ENCODE results near the gene CSTPP1.

The CSTPP1 gene

DNA sequence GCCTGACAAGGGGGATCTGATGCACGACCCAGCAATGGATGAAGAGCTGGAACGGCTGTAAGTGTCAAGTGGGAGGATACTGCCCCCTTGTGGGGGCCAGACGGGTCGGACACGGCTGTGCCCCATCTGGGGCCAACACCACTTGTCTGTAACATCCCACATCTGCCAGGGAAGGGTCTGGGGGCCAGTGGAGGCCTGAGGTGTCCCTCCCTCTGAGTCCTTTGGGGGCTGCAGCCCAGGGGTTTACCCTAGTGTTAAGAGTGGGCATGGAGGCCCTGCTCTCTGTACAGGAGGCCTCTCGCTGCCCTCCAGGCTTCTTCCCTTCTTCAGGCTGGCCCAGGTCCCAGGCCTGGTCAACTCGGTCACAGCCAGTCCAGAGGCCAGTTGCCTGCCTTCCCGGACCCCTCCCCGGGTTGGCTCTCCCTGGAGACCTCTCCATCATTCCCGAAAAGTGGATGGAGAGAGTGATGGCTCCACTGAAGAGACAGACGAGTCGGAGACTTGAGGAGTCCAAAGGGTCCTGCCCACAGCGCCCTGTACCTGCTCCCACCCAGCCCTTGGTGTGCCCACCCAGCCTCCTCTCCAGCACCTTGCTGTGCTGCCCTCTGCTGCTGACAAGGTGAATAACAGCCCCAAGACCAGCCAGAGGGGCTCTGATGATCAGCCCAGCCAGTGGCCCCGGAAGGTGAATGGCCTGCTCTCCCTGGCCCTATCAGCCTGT lies 224.7 kb downstream of the CSTPP1 start:
- peak; percentile 38 for DNase-seq (ENCODE audit: low read depth)

DNA sequence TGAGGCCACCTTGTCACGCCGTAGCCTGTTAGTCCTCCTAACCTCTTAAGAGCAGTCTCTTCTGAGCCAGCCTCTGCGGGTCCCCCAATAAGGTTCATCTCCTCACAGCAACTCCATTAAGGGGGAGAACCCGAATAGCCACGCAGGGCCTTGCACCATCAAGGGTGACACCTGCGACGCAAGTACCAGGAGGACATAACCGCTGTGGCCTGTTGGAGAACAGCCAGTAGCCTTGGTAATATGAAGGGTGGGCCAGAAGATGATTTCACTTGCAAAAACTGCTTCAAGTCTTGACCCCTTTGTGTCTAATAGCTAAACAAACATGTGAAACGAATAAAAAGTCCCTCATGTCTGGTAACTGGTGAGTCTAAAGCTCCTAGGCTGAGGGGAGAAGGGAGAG lies 225.3 kb downstream of the CSTPP1 start:
- DNase-seq (ENCODE audit: low read depth): no peak

DNA sequence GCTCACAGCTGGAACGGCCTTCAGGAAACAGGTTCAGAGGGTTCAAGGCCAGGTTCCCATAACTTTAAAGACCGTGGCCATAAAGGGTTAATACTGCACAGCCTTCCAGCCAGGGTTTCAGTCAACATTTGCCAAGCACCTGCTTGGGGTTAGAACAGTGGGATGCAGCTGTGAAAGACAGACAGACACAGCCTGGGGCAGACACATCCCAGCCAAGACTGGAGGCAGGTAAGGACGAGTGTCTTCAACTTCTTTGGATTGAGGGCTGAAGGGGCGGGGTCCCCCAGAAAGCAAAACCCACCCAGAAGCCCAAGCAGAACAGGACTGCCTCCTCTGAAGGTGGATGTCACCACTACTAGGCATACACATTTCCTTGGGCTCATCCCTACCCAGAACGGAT lies 225.9 kb downstream of the CSTPP1 start:
- DNase-seq (ENCODE audit: low read depth): no peak

DNA sequence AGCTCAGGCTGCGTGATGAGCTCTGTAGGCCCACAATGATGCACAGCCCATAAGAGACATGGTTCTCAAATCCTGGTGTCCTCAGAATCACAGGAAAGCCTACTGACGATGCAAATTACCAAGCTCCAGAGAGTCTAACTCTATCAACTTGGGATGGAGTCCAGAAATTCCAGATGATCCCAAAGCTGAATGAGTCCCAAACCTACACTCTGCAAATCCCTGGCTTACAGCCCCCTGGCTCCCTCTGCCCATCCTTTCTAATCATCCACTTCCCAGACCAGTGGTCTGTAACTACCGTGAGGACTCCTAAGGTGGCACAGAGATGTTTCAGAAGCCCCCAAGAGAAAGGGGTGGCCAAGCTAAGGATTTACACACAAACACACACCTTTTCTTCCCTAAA lies 226.6 kb downstream of the CSTPP1 start:
- DNase-seq (ENCODE audit: low read depth): no peak

DNA sequence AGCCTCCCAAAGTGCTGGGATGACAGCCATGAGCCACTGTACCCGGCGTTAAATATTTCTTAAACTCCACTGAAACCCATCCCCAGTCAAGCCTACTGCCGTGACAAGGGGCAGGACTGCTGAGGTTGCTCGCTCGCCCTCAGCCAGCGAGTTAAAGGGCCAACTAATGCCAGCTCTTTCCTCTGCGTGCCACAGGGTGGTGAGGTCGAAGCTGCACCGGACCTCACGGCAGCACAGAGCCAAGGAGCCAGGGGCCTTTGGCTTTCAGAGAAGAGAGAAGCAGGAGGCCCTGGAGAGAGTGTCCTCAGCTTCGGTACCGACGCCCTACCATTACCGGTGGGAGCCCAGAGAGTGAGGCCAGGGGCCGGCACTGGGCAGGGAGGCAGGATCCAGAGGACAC lies 227.3 kb downstream of the CSTPP1 start:
- DNase-seq (ENCODE audit: low read depth): no peak

DNA sequence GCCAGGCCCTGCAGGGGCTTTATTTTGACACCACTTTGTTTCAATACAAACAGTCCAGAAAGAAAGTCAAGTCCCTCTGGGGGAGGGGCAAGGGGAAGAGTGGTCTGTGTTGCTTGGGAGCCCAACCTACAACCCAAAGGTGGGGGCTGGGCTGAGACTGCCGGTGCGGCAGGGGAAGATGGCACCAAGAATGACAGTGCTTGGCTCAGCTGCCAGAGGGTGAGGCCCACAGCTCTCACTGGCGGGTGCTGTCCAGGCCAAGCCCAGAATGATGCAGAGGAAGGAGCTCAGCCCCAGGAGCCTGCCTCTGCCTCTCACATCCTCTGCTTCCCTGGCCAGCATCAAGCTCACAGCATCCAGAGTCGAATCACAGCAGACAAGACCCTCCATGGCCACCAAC lies 227.8 kb downstream of the CSTPP1 start:
- DNase-seq (ENCODE audit: low read depth): no peak

DNA sequence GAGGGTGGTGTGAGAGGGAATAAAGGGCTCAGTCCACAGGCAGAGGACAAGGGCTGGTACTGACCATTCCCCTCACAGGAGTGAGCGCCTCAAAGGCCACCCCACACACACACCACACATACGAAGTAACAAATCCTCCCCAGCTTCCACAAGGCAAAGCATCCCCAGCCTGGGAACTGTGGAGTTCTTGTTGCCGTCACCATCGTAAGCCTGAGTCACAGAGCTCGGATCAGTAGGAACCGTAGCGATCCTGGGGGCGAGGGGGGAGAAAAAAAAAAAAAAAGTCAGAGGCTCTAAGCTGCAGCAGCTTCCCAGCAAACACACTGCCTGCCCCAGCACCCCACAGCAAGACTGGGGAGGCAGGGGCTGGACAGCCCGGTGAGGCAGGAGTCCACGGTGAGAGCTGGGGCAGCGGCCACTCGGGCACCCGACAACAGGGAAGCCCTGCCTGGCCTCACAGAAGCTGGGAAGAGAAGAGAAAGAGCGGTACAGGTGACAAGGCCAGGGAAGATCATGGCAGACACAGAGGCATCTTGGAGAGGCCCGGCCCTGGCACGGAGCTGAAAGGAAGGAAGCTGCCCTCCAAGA lies 228.8 kb downstream of the CSTPP1 start:
- DNase-seq (ENCODE audit: low read depth): no peak

DNA sequence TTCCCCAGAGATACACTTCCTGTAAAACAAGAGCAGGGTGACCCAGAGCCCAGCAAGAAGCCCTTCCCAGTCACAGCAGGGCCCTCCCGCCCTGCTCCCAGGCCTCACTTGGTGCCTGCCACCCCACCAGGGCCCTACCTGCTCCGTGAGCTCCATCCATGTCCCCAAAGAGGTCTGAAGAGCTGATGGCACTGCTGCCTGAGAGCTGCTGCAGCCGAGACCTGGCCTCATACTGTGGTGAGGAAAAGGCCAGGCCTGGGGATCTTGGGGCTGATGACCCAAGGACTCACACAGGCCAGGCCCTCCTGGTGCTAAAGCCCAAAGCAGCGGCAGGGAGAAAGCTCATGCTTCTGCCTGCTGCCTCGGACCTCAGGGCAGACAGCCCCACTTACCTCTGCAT lies 229.8 kb downstream of the CSTPP1 start:
- DNase-seq (ENCODE audit: low read depth): no peak

DNA sequence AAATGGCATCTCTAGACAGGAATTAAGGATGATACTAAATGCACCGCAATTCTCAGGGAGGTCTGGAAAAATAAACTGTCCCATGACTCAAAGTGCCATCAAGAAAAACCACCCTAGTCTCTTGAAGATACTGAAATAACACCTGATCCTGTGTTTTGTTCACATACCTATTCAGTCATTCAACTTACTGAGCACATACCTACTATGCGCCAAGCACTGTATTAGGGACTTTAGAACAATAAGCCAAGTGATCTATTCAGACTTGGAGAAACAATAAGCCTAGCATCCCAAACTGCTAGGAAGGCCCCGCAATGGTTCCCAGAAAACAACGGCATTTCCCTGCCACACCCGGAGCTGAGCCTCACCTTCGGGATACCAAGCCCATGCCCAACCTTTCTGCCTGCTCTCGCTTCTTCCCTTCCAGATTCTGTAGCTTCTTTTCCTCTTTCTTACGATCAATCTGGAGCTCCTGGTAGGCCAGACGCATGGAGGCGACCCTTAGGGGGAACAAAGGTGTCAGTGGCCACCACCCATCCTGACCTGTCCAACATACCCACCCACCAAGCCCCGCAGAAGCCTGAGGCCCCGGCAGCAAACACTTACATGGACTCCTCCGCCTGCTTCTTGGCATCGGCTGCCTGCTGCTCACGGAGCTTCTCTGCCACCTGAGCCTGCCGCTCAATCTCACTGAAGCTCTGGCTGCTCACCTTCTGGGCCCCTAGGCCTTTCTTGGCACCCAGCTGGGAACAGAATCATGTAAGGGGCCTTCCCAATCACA lies 234.7 kb downstream of the CSTPP1 start:
- no peak for DNase-seq (ENCODE audit: low read depth)

DNA sequence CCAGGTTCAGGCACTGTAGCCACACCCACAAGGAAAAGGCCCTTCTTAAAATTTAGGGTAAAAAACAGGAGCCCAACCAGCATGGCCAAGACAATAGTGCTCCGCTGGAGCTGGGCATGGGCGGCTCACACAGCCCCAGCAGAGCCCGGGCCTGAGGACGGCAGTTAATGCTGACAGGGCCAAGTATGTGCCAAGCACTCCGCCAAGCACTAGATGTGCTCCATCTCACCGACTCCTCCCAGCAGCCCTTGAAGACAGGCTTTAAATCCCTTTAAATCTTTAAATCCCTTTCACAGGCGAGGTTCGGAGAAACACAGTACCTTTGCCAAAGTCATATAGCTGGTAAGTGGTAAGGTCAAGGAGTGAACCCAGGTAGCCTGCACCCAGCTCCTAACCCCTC lies 235.3 kb downstream of the CSTPP1 start:
- DNase-seq (ENCODE audit: low read depth): no peak

DNA sequence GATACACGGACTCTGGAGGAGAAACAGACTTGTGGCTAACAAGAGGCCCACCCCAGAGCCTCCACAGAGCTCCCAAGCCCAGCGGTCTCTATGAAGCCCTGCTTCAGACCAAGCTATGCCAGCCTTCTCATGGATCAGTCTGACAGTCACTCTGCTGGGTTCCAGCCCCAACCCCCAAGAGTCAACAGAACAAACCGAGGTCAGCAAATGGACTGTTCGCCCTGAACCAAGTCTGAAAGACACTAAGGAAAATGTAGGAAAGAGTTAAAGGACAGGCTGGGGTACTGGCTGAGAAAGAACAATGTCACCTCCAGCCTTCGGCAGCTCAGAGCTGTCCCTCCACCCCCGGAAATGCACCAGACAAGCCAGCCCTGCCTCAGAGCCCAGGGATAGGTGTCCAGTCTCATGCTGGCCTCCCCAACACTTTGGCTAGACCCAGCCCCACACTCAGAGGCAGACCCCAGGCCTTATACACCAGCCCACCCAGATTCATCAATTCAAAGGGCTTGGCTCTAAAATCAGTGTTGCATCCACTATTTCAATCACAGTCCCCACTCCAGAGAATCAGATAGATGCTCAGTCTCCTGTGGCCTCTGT lies 236.3 kb downstream of the CSTPP1 start:
- DNase-seq (ENCODE audit: low read depth): no peak

DNA sequence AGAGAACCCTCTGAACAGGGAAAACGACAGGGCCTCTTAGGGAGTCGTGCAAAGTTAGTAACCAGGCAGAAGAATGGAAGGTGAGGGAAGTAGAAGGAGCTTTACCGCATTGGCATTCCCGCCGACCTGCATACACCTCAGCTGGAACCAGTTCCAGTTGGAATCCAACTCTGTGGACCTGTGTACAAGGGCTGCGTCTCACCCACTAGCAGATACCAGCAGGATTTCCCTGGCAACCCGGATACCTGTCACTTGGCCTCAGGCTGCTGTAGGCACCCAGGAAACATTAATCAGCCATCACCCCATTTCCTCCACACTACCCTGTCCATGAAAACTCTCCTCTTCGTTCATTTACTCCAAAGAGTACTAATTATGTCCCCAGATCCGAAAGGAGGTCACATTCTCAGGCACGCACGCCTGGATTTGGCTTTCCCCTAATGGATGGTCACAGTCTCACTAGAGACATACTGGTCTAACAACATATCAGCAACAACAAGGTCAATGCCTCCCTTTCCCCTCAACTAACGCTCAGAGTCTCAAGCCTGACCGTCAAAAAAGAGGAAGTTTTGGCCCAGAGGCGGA lies 239.3 kb downstream of the CSTPP1 start:
- DNase-seq (ENCODE audit: low read depth): no peak

DNA sequence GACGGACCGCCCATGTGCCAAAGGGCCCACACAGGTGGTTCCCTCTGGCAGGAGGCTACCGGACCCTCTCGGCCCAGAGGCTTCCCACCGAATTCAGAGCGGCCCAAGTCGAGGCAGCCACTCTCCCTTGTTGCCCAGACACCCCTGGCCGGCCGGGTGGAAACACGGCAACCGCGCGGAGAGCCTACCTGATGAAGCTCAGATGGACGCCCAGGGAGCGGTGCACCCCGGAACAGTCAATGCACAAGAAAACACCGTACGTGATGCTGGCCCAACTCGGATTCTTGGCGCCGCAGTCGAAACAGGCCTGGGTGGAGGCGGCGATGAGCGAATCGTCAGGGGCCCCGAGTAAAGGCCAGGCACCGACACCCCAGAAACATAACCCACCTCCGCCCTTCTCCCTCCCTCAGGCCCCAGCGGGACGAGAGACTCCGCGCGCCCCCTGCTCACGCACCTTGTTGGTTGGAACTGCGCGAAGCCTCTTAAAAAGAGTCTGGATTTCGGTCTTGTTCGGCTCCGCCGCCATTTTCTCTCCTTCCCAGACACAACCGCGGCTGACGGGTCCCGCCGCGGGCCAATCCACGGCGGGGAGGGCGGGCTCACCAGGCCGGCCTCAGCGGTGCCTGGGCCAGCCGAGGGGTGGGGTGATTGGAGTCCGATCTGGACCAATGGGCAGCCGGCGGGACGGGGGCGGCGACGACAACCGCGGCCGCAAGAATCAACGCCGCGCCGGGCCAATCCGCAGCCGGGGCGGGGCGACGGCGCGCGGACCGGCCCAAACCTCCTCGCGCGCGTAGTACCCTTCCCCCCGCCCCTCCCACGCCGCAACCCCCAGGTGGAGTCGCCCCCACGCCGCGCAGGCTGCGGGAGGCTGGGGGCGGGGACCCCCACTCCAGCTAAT lies 240.0 kb downstream of the CSTPP1 start, which contains the start of gene ARFGAP2:
Gene ARFGAP2, minus strand, starts transcription at position 552 of the 901 bp plus-strand sequence. Its CDS starts 26 bp downstream, at position 526.
- peak; percentile 96 for DNase-seq (ENCODE audit: low read depth)

DNA sequence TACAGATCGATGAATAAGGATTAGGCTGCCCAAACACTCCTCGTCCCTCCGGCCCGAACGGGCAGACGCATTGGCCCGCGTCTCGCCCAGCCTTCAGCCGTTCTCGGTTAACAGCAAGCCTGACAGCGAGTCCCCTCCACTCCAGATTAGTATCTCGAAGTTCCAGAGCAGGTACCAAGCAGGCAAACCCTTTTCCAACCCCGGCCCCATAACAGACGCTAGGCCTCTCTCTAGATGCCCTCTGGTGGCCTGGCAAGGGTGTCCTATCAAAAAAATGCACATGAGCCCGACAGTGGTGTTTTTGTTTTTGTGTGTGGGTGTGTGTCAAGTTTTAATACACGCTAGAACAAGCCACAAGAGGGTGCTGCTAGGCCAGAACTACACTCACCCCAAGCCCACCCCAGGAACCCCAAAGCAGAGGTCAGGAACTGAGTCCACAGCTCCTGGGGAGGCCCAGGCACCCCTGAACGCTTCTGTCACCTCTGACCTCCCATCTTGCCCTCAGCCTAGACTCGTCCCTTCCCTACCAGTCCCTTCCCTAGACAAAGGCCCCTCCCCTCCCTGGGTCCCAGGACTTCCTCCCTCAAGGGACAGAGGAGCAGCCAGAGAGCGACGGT lies 240.8 kb downstream of the CSTPP1 start:
- peak; percentile 58 for DNase-seq (ENCODE audit: low read depth)

DNA sequence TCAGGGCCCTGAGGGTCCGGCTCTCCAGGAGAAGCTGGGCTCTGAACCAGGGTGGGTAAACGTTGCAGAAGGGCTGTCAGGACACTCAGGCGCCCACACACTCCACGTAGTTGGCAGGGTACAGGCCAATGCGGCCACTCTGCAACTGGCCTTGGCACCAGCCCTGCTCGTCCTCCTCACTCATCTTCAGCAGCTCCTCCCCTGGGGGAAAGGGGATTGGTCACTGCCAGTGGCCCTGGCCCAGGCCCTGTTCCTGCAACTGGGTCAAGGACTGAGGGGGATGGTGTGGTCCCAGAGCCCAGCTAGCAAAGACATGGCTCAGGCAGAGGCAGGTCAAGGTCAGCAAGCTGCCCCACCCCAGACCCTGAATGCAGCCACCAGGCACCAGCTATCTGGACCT lies 241.3 kb downstream of the CSTPP1 start:
- DNase-seq (ENCODE audit: low read depth): no peak

DNA sequence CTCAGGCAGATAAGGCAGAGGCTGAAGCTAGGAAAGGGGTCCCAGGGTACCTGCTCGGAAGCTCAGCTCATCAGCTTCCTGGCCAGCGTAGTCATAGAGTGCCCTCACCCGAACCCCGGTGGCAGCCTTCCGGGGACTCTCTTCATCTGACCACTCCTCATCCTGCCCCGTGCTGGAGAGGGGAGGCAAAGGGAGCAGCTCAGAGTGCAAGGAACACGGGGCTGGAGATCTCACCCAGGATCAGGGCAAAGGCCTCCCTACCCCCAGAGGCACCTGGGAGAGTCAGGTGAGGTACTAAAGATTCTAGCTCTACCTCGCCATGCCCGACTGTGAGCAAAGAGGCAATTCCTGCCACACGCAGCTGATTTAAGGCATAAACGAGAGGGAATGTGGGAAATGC lies 241.8 kb downstream of the CSTPP1 start:
- DNase-seq (ENCODE audit: low read depth): no peak

DNA sequence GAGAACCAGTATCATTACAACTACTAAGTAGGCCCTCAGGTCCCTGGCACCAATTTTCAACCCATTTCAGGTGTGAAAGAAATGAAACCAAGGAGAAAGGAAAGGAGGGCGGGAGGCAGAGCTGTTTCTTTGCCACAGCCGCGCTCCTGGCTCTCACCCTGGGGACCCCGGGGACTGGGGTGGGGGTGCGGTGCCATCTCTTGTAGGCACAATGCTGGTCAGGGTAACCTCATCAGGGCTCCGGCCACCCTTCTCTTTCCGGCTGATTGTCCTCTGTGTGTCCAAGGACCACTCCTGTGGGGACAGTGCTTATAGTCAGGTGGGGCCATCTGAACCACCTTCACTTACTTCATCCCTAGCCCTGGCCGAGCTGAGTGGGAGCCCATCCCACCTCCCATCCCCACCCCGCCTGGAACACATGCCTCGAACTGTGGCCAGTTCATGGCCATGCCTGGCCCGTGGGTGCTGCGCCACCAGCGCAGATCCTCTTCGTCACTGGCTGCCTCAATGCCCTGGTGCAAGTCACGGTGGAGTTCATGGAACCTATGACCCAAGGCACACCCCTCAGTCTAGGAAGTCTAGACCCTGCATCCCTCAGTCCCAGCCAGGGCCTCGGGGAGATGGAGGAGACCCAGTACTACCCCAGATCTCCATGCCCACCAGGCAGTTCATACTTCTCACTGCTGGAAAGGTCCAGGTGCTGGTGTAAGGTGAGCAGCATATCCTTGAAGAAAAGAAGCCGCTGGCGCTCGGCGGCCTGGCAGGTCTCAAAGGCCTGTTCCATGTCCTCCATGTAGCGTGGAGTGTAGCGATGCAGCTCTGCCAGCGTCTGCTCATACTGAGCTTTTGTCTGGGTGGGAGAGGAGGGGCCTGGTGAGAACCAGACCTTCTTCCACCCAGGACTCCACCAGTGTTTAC lies 242.4 kb downstream of the CSTPP1 start:
- DNase-seq (ENCODE audit: low read depth): no peak

DNA sequence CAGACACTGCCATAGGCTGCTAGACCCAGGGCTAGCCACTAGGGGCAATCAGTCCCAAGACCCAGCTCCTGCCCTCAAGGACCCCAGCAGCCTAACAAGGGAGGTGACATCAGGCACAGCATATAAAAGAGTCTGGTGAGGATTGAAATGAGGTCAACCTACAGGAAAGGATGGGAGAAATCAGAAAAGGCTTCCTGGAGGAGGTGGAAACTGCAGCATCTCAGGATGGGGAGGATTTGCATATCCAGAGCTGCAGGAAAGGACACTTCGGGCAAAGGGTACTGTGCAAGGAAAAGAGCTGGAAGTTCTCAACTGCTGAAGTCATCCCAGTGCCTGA lies 243.1 kb downstream of the CSTPP1 start:
- DNase-seq (ENCODE audit: low read depth): no peak

DNA sequence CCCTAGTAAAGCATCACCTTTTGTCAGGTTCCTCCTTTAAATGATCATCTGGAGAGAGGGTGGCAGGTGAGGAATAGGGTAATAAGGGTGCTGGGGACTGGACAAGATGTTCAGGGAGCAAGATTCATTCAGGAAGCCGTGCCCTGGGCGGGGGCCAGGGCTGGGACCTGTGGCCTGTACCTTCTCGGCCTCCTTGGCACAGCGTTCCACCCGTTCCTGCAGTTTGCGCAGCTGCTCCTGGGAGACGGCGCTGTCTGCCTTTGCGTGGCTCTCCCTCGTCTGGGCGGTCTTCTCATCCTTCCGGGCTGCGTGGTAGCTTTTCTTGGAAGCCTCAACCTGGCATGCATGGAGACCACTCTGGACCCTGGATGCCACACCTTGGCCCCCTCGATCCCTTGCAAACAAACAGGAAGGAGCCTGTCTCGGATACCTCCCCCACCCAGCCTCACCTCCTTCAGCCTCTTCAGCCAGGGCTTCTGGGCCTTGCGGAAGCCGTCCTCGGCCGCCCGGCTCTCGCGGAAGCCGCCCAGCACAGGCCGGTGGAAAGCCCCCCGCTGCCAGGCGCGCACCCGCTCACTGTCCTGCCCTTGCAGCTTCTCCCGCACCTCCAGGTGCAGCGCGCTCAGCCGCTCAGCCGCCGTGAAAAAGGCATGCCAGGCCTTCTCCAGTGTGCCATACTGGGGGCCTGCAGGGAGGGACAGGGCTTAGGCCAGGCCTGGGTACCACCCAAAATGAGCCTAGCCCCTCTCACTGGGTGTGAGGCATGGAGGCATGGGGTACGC lies 243.6 kb downstream of the CSTPP1 start:
- DNase-seq (ENCODE audit: low read depth): no peak

Data from activated T-helper 1 cell treated with Interleukin-2 at 50 U/mL for 16 hours (primary cell).